A549 (cell line): ENCODE results near the gene VPS41. TPM values are rescaled to one million over a fixed set of nuclear protein-coding genes. Genes with fewer than 3 reads are reported as not detected.

ENCODE experiments used
- ATAC-seq, 2 experiments: fragments of 200-7000 bp in 1 of 2; fragments of >200 bp in 1 of 2; cut with Nextera tagmentation in 1 of 2; cut with Tn5 transposase in 1 of 2; 3 replicates each; pipeline versions ENCODE4 v1.8.0 to v1.9.1; 2018 to 2020; ENCODE audit warnings: mild to moderate bottlenecking in 1 of 2, moderate library complexity in 1 of 2
- CTCF ChIA-PET: fragments of 300-600 bp; sonication (Branson Sonifier 250); formaldehyde crosslinking; extraction: SDS; loops from one replicate; lab custom pipeline; 2021; ENCODE audit warnings: antibody characterized with exemption, inconsistent platforms; lab: Yijun Ruan, JAX
- POLR2A ChIA-PET: fragments of 350-600 bp; formaldehyde crosslinking; extraction: SDS; loops from one replicate; lab custom pipeline; 2021; ENCODE audit warnings: antibody characterized with exemption, inconsistent platforms; lab: Yijun Ruan, JAX
- DNase-seq, 2 experiments: peaks; one replicate each; pipeline versions ENCODE4 v3.0.0 to v3.0.0-alpha.2; 2011 to 2016; ENCODE audit warnings: low read depth in 1 of 2, low spot score in 1 of 2
- FAIRE-seq: peaks from 2 replicates; lab custom pipeline; 2011; peaks lifted over from hg19 to GRCh38; lab: Jason Lieb, UNC
- H3K27ac ChIP-seq, 2 experiments: fragments of >200 bp; sonication (Bioruptor Twin); formaldehyde crosslinking; 3 replicates each; pipeline ENCODE4 v1.5.1; 2016 to 2017
- H3K4me1 ChIP-seq: fragments of >200 bp; sonication (Bioruptor Twin); formaldehyde crosslinking; 3 replicates; pipeline ENCODE4 v1.6.1; 2016
- H3K4me2 ChIP-seq: fragments of >200 bp; sonication (Bioruptor Twin); formaldehyde crosslinking; 3 replicates; pipeline ENCODE4 v1.6.1; 2016
- H3K4me3 ChIP-seq: fragments of >200 bp; sonication (Bioruptor Twin); formaldehyde crosslinking; 3 replicates; pipeline ENCODE4 v1.5.1; 2016
- H3K9me3 ChIP-seq: fragments of >200 bp; sonication (Bioruptor Twin); formaldehyde crosslinking; 3 replicates; pipeline ENCODE4 v1.6.1; 2016
- BHLHE40 ChIP-seq: IDR thresholded peaks from 2 replicates; pipeline ENCODE4 v1.6.1; 2012; ENCODE audit warnings: low read depth, low read length, inconsistent platforms
- CBX8 ChIP-seq: fragments of 200-600 bp; sonication (generic); IDR thresholded peaks from 2 replicates; pipeline ENCODE4 v1.6.1; 2016
- ESRRA ChIP-seq: fragments of 150-350 bp; IDR thresholded peaks from 2 replicates; pipeline ENCODE4 v1.6.1; 2014; ENCODE audit warnings: mild to moderate bottlenecking, low read length, borderline replicate concordance
- FOSB ChIP-seq: fragments of 250-450 bp; sonication (Bioruptor Pico); IDR thresholded peaks from 2 replicates; pipeline ENCODE4 v1.5.0; 2020; ENCODE audit warnings: mild to moderate bottlenecking, moderate library complexity
- HOXA7 ChIP-seq: fragments of 250-450 bp; sonication (Bioruptor Pico); IDR thresholded peaks from 2 replicates; pipeline ENCODE4 v1.5.0; 2020; ENCODE audit warnings: mild to moderate bottlenecking, moderate library complexity
- HOXB5 ChIP-seq: fragments of 250-450 bp; sonication (Bioruptor Pico); IDR thresholded peaks from 2 replicates; pipeline ENCODE4 v1.5.0; 2020; ENCODE audit warnings: mild to moderate bottlenecking, moderate library complexity
- KDM1A ChIP-seq: fragments of 200-600 bp; sonication (generic); IDR thresholded peaks from 2 replicates; pipeline ENCODE4 v1.6.1; 2016; ENCODE audit warnings: low read depth, mild to moderate bottlenecking
- KDM5A ChIP-seq: fragments of 200-600 bp; sonication (generic); IDR thresholded peaks from 2 replicates; pipeline ENCODE4 v1.6.1; 2016; ENCODE audit warnings: antibody characterized with exemption, mild to moderate bottlenecking
- MAZ ChIP-seq: fragments of 150-350 bp; IDR thresholded peaks from 2 replicates; pipeline ENCODE4 v1.6.1; 2014; ENCODE audit warnings: antibody characterized with exemption, low read depth, low read length, borderline replicate concordance
- NFE2L2 ChIP-seq: fragments of 150-350 bp; conservative IDR thresholded peaks from 2 replicates; pipeline ENCODE4 v1.6.1; 2014; ENCODE audit warnings: low read length
- PHF8 ChIP-seq: fragments of 200-600 bp; sonication (generic); IDR thresholded peaks from 2 replicates; pipeline ENCODE4 v1.6.1; 2016; ENCODE audit warnings: low read depth, mild to moderate bottlenecking, antibody characterized with exemption, moderate library complexity, borderline replicate concordance
- POLR2AphosphoS2 ChIP-seq: conservative IDR thresholded peaks from 2 replicates; pipeline ENCODE4 v1.6.1; 2012; ENCODE audit warnings: low read length, improper control_type of control experiment, inconsistent platforms
- RAD21 ChIP-seq, 2 experiments: fragments of >200 bp in 1 of 2; sonication (Bioruptor Twin) in 1 of 2; formaldehyde crosslinking in 1 of 2; IDR thresholded peaks in 1 of 2; conservative IDR thresholded peaks in 1 of 2; 2 replicates in 1 of 2; 3 replicates in 1 of 2; pipeline ENCODE4 v1.6.1; 2012 to 2018; ENCODE audit warnings: inconsistent platforms in 1 of 2
- RARB ChIP-seq: fragments of 250-450 bp; sonication (Bioruptor Pico); IDR thresholded peaks from 2 replicates; pipeline ENCODE4 v1.8.0; 2021; ENCODE audit warnings: mild to moderate bottlenecking, moderate library complexity
- TFCP2L1 ChIP-seq: fragments of 250-450 bp; sonication (Bioruptor Pico); IDR thresholded peaks from 2 replicates; pipeline ENCODE4 v1.5.0; 2021; ENCODE audit warnings: mild to moderate bottlenecking
- WGBS: methylation state at CpG from one replicate; pipeline ENCODE4 v1.1.6; 2017; ENCODE audit errors: missing lambda C conversion rate; 5-methylcytosine and 5-hydroxymethylcytosine counted together
- polyA plus RNA-seq, 4 experiments: library from polyadenylated mRNA; depleted of rRNA in 3 of 4; stranded (reverse); fragments of >200 nt; fragmentation: RNase III in 1 of 4; extraction: RNeasy Plus Mini Kit Qiagen cat#74134 plus additional on column Dnase treatment in 1 of 4; gene quantifications; 2 replicates in 3 of 4; 3 replicates in 1 of 4; pipeline ENCODE4 v1.2.3, GENCODE V29; 2011 to 2017
- TF ChIP-seq, protein P1 (sequence below): fragments of 200-600 bp; sonication (generic); IDR thresholded peaks from 2 replicates; pipeline ENCODE4 v1.6.1; 2016; ENCODE audit warnings: antibody characterized with exemption, mild to moderate bottlenecking, moderate library complexity
- TF ChIP-seq, protein P2 (sequence below): IDR thresholded peaks from 2 replicates; pipeline ENCODE4 v1.6.1; 2012; ENCODE audit warnings: low read depth, borderline replicate concordance
- TF ChIP-seq, protein P3 (sequence below): IDR thresholded peaks from 2 replicates; pipeline ENCODE4 v1.6.1; 2012
- TF ChIP-seq, protein P4 (sequence below): IDR thresholded peaks from 2 replicates; pipeline ENCODE4 v1.6.1; 2012

VPS41 gene
- polyA plus RNA-seq, 2 of the 4 experiments (the other 2 are of a cell fraction): 24.6 to 59.9 TPM

DNA sequence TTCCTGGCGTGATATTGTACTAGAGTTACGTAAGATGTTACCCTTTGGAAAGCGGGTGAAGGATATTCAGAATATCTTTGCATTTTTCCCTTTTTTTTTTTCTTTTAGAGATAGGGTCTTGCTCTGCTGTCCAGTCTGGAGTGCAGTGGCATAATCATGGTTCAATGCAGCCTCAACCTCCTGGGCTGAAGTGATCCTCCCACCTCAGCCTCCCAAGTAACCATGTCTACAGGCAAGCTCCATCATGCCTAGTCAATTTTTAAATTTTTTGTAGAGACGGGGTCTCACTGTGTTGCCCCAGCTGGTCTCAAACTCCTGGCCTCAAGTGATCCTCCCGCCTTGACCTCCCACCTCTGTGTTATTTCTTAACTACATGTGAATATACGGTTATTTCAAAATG lies 18.4 kb downstream of the VPS41 start:
- no peak overlapping the region for H3K27ac ChIP-seq
- no peak overlapping the region for H3K4me2 ChIP-seq
- peaks cover 4% of the 10 kb centered on the region; the same call in 1 of the 3 replicates for H3K9me3 ChIP-seq
- FAIRE-seq (no peak), DNase-seq (no peak), ATAC-seq (no peak)
- ChIA-PET CTCF (no interaction called here), POLR2A (no interaction called here)
- 80% methylated on average over 6 of the region's 6 CpGs for WGBS
- no peak for TF ChIP-seq KDM1A
- no peak for TF ChIP-seq HOXB5
- TF ChIP-seq, protein P1, sequence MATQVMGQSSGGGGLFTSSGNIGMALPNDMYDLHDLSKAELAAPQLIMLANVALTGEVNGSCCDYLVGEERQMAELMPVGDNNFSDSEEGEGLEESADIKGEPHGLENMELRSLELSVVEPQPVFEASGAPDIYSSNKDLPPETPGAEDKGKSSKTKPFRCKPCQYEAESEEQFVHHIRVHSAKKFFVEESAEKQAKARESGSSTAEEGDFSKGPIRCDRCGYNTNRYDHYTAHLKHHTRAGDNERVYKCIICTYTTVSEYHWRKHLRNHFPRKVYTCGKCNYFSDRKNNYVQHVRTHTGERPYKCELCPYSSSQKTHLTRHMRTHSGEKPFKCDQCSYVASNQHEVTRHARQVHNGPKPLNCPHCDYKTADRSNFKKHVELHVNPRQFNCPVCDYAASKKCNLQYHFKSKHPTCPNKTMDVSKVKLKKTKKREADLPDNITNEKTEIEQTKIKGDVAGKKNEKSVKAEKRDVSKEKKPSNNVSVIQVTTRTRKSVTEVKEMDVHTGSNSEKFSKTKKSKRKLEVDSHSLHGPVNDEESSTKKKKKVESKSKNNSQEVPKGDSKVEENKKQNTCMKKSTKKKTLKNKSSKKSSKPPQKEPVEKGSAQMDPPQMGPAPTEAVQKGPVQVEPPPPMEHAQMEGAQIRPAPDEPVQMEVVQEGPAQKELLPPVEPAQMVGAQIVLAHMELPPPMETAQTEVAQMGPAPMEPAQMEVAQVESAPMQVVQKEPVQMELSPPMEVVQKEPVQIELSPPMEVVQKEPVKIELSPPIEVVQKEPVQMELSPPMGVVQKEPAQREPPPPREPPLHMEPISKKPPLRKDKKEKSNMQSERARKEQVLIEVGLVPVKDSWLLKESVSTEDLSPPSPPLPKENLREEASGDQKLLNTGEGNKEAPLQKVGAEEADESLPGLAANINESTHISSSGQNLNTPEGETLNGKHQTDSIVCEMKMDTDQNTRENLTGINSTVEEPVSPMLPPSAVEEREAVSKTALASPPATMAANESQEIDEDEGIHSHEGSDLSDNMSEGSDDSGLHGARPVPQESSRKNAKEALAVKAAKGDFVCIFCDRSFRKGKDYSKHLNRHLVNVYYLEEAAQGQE: no peak
- TF ChIP-seq, protein P2, sequence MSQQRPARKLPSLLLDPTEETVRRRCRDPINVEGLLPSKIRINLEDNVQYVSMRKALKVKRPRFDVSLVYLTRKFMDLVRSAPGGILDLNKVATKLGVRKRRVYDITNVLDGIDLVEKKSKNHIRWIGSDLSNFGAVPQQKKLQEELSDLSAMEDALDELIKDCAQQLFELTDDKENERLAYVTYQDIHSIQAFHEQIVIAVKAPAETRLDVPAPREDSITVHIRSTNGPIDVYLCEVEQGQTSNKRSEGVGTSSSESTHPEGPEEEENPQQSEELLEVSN: no peak
- TF ChIP-seq CBX8: no peak
- no peak for TF ChIP-seq ESRRA
- no peak for TF ChIP-seq MAZ
- no peak for TF ChIP-seq TFCP2L1
- no peak overlapping the region for H3K4me3 ChIP-seq
- no peaks in the 10 kb centered on the region for H3K4me1 ChIP-seq

DNA sequence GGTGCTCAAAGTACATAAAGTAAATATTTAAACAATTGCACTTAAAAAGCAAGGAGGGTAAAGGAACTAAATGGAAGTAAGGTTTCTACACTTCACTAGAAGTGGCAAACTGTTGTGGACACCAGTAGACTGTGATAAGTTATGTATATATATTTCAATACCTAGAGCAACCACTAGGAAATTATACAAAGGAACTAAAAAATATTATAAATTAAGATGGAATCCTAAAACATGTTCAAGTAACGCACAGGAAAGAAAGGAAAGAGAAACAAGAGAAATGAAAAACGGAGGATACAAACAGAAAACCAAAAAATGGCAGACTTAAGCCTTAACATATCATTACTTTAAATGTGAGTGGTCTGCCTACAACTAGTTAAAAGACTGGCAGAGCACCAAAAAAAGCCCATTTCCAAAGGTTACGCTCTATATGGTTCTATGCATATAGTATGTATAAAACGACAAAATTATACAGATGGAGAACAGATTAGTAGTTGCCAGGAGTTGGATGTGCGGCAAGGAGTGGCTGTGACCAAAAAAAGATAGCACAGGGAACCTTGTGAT lies 19.0 kb downstream of the VPS41 start:
- Histone ChIP-seq H3K9me3 (peaks cover 4% of the 10 kb centered on the region; the same call in 1 of the 3 replicates), H3K4me2 (no peak overlapping the region), H3K4me1 (no peaks in the 10 kb centered on the region), H3K27ac (no peak overlapping the region), H3K4me3 (no peak overlapping the region)
- ATAC-seq (no peak), DNase-seq (no peak), FAIRE-seq (no peak)
- ChIA-PET POLR2A (no interaction called here), CTCF (no interaction called here)
- TF ChIP-seq HOXA7 (CRISPR knock-in tag) (no peak), KDM5A (no peak), MAZ (no peak), RAD21 (conservative IDR thresholded peaks at IDR 0.05 in 1 of 2, IDR thresholded peaks at IDR 0.05 in 1 of 2) (no peak), FOSB (CRISPR knock-in tag) (no peak)
- TF ChIP-seq, protein P3, sequence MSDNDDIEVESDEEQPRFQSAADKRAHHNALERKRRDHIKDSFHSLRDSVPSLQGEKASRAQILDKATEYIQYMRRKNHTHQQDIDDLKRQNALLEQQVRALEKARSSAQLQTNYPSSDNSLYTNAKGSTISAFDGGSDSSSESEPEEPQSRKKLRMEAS: no peak
- TF ChIP-seq, protein P4, sequence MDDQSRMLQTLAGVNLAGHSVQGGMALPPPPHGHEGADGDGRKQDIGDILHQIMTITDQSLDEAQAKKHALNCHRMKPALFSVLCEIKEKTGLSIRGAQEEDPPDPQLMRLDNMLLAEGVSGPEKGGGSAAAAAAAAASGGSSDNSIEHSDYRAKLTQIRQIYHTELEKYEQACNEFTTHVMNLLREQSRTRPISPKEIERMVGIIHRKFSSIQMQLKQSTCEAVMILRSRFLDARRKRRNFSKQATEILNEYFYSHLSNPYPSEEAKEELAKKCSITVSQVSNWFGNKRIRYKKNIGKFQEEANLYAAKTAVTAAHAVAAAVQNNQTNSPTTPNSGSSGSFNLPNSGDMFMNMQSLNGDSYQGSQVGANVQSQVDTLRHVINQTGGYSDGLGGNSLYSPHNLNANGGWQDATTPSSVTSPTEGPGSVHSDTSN: no peak
- WGBS: 85% methylated on average over 5 of the region's 5 CpGs

DNA sequence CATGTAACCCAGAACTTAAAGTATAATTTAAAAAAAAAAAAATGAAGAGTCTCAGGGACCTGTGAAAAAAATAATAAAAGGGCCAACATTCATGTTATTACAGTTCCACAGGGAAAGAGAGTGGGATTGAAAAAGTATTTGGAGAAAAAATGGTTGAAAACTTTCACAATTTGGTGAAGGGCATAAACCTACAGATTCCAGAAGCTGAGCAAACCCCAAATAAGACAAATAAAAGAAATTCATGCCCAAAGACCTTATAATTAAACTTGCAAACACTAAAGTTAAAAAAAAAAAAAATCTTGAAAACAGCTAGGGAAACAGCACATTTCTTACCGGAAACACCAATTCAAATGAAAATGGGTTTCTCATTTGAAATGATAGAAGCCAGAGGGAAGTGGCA lies 19.9 kb downstream of the VPS41 start:
- ChIA-PET POLR2A (no interaction called here), CTCF (no interaction called here)
- FAIRE-seq: no peak
- WGBS: 90% methylated on average over 1 of the region's 1 CpG
- DNase-seq: no peak
- no peak overlapping the region for H3K4me3 ChIP-seq
- ATAC-seq: no peak
- H3K4me2 ChIP-seq: no peak overlapping the region
- H3K27ac ChIP-seq: no peak overlapping the region
- TF ChIP-seq NFE2L2 (no peak), PHF8 (no peak), POLR2AphosphoS2 (no peak), MAZ (no peak), RARB (CRISPR knock-in tag) (no peak), CBX8 (no peak), BHLHE40 (no peak)
- H3K4me1 ChIP-seq: no peaks in the 10 kb centered on the region
- peaks cover 4% of the 10 kb centered on the region; the same call in 1 of the 3 replicates for H3K9me3 ChIP-seq
